Skeletal muscle tissue (tissue), 4 donors: Measurements from ENCODE around the gene QDPR. TPM values are rescaled to one million over a fixed set of nuclear protein-coding genes. Genes with fewer than 3 reads are reported as not detected.
"Not testable (repeated sequence)": the region's sequence is repeated elsewhere in the genome, so short reads cannot be mapped to it uniquely, and the experiment has no call there.

ENCODE experiments used
- H3K27ac ChIP-seq: one replicate; pipeline ENCODE4 v1.7.0; 2013; ENCODE audit warnings: mild to moderate bottlenecking, low read depth, low read length, inconsistent platforms
- H3K27me3 ChIP-seq, 3 donors: one replicate each; pipeline ENCODE4 v1.7.0; 2013; ENCODE audit warnings: low read length in 3 of 3; ENCODE audit not compliant: control insufficient read depth in 3 of 3, insufficient read depth in 3 of 3
- H3K36me3 ChIP-seq, 3 donors: one replicate each; pipeline ENCODE4 v1.7.0; 2013; ENCODE audit warnings: low read length in 3 of 3; ENCODE audit not compliant: control insufficient read depth in 3 of 3, insufficient read depth in 3 of 3
- H3K4me1 ChIP-seq, 3 donors: one replicate each; pipeline ENCODE4 v1.7.0; 2013; ENCODE audit warnings: low read length in 3 of 3, mild to moderate bottlenecking in 3 of 3; ENCODE audit not compliant: control insufficient read depth in 3 of 3, insufficient read depth in 3 of 3
- H3K4me3 ChIP-seq, 3 donors: one replicate each; pipeline ENCODE4 v1.7.0; 2013; ENCODE audit warnings: low read length in 3 of 3
- H3K9ac ChIP-seq, 3 donors: one replicate each; pipeline ENCODE4 v1.7.0; 2013; ENCODE audit warnings: low read length in 3 of 3, mild to moderate bottlenecking in 3 of 3, moderate library complexity in 2 of 3, low read depth in 1 of 3
- H3K9me3 ChIP-seq, 3 donors: one replicate each; pipeline ENCODE4 v1.7.0; 2013; ENCODE audit warnings: low read length in 3 of 3; ENCODE audit not compliant: control insufficient read depth in 3 of 3
- total RNA-seq: library from RNA; depleted of rRNA; stranded (reverse); fragments of >200 nt; gene quantifications from one replicate; pipeline ENCODE4 v1.2.3, GENCODE V29; 2014
- donor health status: Osteomylitis.

The QDPR gene
- total RNA-seq, 1 donor from 2014 or later: 54.8 TPM

DNA sequence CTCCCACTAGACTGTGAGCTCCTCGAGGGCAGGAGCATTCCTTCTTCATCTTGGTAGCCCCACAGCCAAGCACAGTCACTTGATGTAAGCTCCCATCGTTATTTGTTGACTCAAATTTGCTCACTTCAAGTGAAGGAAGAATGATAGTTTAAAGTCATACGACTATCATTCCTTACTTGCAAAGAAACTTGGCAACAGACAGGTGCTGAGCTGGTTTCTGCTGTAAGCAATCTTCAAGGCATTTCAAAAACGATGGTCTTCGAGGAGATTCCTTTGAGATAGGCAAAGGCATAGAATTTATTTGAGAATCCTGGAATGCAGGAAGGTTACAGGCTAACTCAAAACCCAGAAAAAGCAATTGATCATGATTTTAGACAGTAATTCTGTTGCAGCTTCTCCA lies 64.8 kb downstream of the QDPR start:
- H3K36me3 ChIP-seq: no peaks in the 10 kb centered on the region
- H3K27ac ChIP-seq: no peak overlapping the region
- H3K9me3 ChIP-seq: no peaks in the 10 kb centered on the region
- H3K9ac ChIP-seq: no peak overlapping the region
- no peak overlapping the region for H3K4me3 ChIP-seq
- H3K4me1 ChIP-seq: no peaks in the 10 kb centered on the region
- H3K27me3 ChIP-seq: no peaks in the 10 kb centered on the region

GRCh38 chr4:17442477-17442876 lies 69.4 kb downstream of the QDPR start:
- H3K36me3 ChIP-seq, H3K27me3 ChIP-seq, H3K4me1 ChIP-seq, H3K9ac ChIP-seq, H3K4me3 ChIP-seq, H3K9me3 ChIP-seq, H3K27ac ChIP-seq: not testable (repeated sequence)

DNA sequence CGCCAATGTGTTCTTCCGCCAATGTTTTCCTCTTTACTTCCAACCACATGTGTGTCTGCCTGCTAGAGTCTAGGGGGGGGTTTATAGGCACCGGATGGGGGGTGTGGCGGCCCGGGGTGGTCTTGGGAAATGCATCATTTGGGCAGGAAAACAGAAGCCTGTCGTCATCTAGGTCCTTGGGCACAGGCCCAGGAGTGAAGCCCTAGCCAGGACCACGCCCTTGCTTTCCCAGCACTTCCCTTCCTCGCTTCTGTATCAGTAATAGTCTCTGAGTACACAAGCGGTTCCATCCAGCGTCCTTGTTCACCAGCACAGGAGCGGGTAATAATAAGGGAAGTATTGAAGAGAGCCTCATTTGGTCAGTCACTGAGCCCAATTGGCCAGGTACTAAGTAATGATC lies 74.5 kb downstream of the QDPR start:
- H3K4me1 ChIP-seq: no peaks in the 10 kb centered on the region
- H3K9me3 ChIP-seq: no peaks in the 10 kb centered on the region
- no peak overlapping the region for H3K9ac ChIP-seq
- H3K27ac ChIP-seq: no peak overlapping the region
- no peaks in the 10 kb centered on the region for H3K27me3 ChIP-seq
- no peak overlapping the region for H3K4me3 ChIP-seq
- H3K36me3 ChIP-seq: no peaks in the 10 kb centered on the region

DNA sequence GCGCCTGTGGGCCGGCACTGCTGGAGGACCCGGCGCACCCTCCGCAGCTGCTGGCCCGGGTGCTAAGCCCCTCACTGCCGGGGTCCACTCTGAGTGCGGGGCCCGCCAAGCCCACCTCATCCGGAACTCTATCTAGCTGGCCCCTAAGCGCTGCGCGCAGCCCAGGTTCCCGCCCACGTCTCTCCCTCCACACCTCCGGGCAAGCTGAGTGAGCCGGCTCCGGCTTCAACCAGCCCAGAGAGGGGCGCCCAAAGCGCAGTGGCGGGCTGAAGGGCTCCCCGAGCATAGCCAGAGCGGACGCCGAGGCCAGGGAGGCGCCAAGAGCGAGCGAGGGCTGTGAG lies 75.2 kb downstream of the QDPR start:
- H3K27ac ChIP-seq: no peak overlapping the region
- H3K9me3 ChIP-seq: no peaks in the 10 kb centered on the region
- H3K27me3 ChIP-seq: no peaks in the 10 kb centered on the region
- H3K4me1 ChIP-seq: no peaks in the 10 kb centered on the region
- H3K4me3 ChIP-seq: no peak overlapping the region
- no peak overlapping the region for H3K9ac ChIP-seq
- no peaks in the 10 kb centered on the region for H3K36me3 ChIP-seq

Other genes with a start within 250 kb of the QDPR start
- not detected for gene CLRN2, start 3.1 kb upstream of the QDPR start, total RNA-seq
- 76.7 TPM for gene LAP3, start 65.1 kb upstream of the QDPR start, total RNA-seq
- 13.0 TPM for gene MED28, start 102.6 kb upstream of the QDPR start, total RNA-seq